ENCODE measurements around the gene ADGRA1.

DNA sequence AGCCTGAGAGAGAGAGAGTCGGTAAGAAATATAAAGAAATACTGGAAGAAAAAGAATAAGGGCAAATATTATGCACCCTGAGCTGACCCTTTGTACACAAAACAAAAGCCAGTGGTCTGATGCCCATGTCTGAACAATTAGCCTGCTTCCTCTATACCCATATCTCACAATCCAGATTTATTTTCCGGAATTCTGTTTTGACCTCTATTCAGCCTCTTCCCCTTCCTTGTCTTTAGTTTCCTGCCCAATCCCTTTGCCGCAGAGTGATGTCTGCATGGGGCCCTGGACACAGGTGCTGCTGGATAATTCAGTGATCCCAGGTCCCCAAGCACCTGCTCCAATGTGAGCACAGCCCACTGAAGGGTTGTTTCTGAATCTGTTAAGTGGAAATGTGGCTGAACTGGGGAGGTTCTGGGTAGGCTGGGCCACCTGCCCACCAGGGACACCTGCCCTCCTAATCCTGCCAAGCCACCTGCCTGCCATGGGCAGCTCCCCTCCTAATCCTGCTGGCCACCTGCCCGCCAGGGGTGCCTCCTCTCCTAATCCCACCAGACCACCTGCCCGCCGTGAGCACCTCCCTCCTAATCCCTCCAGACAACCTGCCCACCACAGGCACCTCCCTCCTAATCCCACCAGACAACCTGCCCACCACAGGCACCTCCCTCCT is 23.0 kb downstream of the ADGRA1 start:
- TF ChIP-seq CTCF (IDR thresholded peaks at IDR 0.05) (no peak), POLR2AphosphoS5 (IDR thresholded peaks at IDR 0.05) (no peak), POLR2A (IDR thresholded peaks at IDR 0.05) (no peak), EP300 (IDR thresholded peaks at IDR 0.05) (no peak)
